Parathyroid adenoma (tissue), 2 donors: ENCODE results near the gene MTCH2.

Experiments used
- H2AFZ ChIP-seq: fragments of 300-600 bp; sonication (generic); one replicate; pipeline ENCODE4 v1.7.0; 2017; ENCODE audit warnings: antibody characterized with exemption, mild to moderate bottlenecking
- H3K27ac ChIP-seq: fragments of 300-600 bp; sonication (generic); one replicate; pipeline ENCODE4 v1.7.0; 2017
- H3K27me3 ChIP-seq: fragments of 300-600 bp; sonication (generic); one replicate; pipeline ENCODE4 v1.7.0; 2017; ENCODE audit warnings: low read length; ENCODE audit not compliant: control insufficient read depth, insufficient read depth
- H3K36me3 ChIP-seq: fragments of 300-600 bp; sonication (generic); one replicate; pipeline ENCODE4 v1.7.0; 2017; ENCODE audit warnings: low read length; ENCODE audit not compliant: control insufficient read depth, insufficient read depth
- H3K4me1 ChIP-seq: fragments of 300-600 bp; sonication (generic); one replicate; pipeline ENCODE4 v1.7.0; 2017; ENCODE audit warnings: control low read depth
- H3K4me2 ChIP-seq: fragments of 300-600 bp; sonication (generic); one replicate; pipeline ENCODE4 v1.7.0; 2017; ENCODE audit warnings: low read length
- H3K4me3 ChIP-seq: fragments of 300-600 bp; sonication (generic); one replicate; pipeline ENCODE4 v1.7.0; 2017; ENCODE audit warnings: low read depth, low read length
- H3K79me2 ChIP-seq: fragments of 300-600 bp; sonication (generic); one replicate; pipeline ENCODE4 v1.7.0; 2017; ENCODE audit warnings: control low read depth
- H3K9ac ChIP-seq: fragments of 300-600 bp; sonication (generic); one replicate; pipeline ENCODE4 v1.7.0; 2017; ENCODE audit warnings: mild to moderate bottlenecking
- H3K9me3 ChIP-seq: fragments of 300-600 bp; sonication (generic); one replicate; pipeline ENCODE4 v1.7.0; 2017; ENCODE audit warnings: low read length; ENCODE audit not compliant: control insufficient read depth
- TF ChIP-seq, protein P1 (sequence below): fragments of 300-600 bp; sonication (generic); IDR thresholded peaks from one replicate; pipeline ENCODE4 v1.7.0; 2017; ENCODE audit warnings: antibody characterized with exemption, mild to moderate bottlenecking
- donor health status: primary hyperparathyroidism.

Gene MTCH2

GRCh38 chr11:47611348-47611794 is 31.0 kb downstream of the MTCH2 start:
- Histone ChIP-seq H3K4me3 (no peak overlapping the region), H3K4me1 (peaks cover 2% of the 10 kb centered on the region), H3K4me2 (no peak overlapping the region), H3K36me3 (no peaks in the 10 kb centered on the region), H3K9me3 (no peaks in the 10 kb centered on the region), H2AFZ (no peak overlapping the region), H3K27ac (no peak overlapping the region), H3K27me3 (no peaks in the 10 kb centered on the region), H3K79me2 (no peaks in the 10 kb centered on the region), H3K9ac (no peak overlapping the region)
- TF ChIP-seq, protein P1, sequence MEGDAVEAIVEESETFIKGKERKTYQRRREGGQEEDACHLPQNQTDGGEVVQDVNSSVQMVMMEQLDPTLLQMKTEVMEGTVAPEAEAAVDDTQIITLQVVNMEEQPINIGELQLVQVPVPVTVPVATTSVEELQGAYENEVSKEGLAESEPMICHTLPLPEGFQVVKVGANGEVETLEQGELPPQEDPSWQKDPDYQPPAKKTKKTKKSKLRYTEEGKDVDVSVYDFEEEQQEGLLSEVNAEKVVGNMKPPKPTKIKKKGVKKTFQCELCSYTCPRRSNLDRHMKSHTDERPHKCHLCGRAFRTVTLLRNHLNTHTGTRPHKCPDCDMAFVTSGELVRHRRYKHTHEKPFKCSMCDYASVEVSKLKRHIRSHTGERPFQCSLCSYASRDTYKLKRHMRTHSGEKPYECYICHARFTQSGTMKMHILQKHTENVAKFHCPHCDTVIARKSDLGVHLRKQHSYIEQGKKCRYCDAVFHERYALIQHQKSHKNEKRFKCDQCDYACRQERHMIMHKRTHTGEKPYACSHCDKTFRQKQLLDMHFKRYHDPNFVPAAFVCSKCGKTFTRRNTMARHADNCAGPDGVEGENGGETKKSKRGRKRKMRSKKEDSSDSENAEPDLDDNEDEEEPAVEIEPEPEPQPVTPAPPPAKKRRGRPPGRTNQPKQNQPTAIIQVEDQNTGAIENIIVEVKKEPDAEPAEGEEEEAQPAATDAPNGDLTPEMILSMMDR = no peak

- Histone ChIP-seq H3K9ac (no peak overlapping the region), H3K27ac (no peak overlapping the region), H3K9me3 (no peaks in the 10 kb centered on the region), H3K4me2 (no peak overlapping the region), H3K79me2 (no peaks in the 10 kb centered on the region), H3K27me3 (no peaks in the 10 kb centered on the region), H3K36me3 (no peaks in the 10 kb centered on the region), H3K4me3 (no peak overlapping the region), H3K4me1 (peaks cover 2% of the 10 kb centered on the region), H2AFZ (no peak overlapping the region)
- TF ChIP-seq, protein P1 = no peak
Measured at GRCh38 chr11:47609675-47610074, 32.7 kb downstream of the MTCH2 start.

DNA sequence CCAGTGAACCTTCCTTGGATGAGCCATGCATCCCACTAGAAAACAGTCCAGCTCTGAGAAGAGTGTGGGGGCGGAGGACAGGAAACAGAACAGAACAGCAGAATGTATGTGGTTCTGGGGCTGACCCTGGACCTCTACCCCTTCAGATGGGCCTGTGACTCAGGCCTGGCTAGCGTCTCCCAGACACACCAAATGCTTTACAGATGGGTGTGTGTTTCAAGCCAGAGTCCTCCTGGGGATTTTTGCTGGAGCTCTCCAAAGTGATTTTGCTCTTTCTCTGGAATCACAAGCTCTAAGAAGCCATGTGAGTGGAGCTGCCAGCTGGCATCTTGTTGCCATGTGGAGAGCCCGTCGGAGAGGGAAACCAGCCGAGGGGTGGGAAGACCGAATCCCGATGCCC is 35.0 kb downstream of the MTCH2 start:
- H3K79me2 ChIP-seq = no peaks in the 10 kb centered on the region
- TF ChIP-seq, protein P1 = no peak
- H3K9ac ChIP-seq = no peak overlapping the region
- H3K27ac ChIP-seq = no peak overlapping the region
- peaks cover 2% of the 10 kb centered on the region for H3K4me1 ChIP-seq
- no peaks in the 10 kb centered on the region for H3K9me3 ChIP-seq
- no peak overlapping the region for H3K4me3 ChIP-seq
- no peak overlapping the region for H3K4me2 ChIP-seq
- no peak overlapping the region for H2AFZ ChIP-seq
- no peaks in the 10 kb centered on the region for H3K27me3 ChIP-seq
- no peaks in the 10 kb centered on the region for H3K36me3 ChIP-seq

GRCh38 chr11:47606731-47607130 is 35.6 kb downstream of the MTCH2 start:
- Histone ChIP-seq H3K36me3 (no peaks in the 10 kb centered on the region), H3K79me2 (no peaks in the 10 kb centered on the region), H3K4me1 (peaks cover 2% of the 10 kb centered on the region), H3K4me3 (no peak overlapping the region), H3K4me2 (peak overlapping the region; percentile 42), H2AFZ (no peak overlapping the region), H3K27me3 (no peaks in the 10 kb centered on the region), H3K27ac (peak overlapping the region; percentile 32), H3K9me3 (no peaks in the 10 kb centered on the region), H3K9ac (no peak overlapping the region)
- TF ChIP-seq, protein P1 = no peak

DNA sequence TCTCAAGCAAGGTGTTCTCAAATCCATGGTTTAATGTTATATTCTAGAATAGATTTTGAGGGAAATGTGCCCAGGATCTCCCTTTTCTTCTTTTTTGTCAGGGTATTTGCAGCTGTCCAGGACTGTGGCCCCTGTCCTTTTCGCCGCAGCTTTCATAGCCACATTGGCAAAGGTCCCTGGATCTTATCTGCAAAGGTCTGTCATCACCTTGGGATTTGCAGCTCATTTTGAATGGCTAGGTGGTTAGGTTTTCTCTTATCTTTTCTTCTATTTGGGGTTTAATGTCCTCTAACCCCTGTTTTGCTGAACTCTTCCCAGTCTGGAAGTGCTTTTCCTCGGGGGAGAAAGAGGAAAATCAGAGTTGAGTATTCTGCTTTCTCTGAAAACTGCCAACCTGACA is 36.4 kb downstream of the MTCH2 start:
- H3K79me2 ChIP-seq = no peaks in the 10 kb centered on the region
- peak overlapping the region; percentile 42 for H3K4me2 ChIP-seq
- no peaks in the 10 kb centered on the region for H3K36me3 ChIP-seq
- peak overlapping the region; percentile 32 for H3K27ac ChIP-seq
- H3K4me3 ChIP-seq = no peak overlapping the region
- H3K9me3 ChIP-seq = no peaks in the 10 kb centered on the region
- no peak overlapping the region for H3K9ac ChIP-seq
- TF ChIP-seq, protein P1 = no peak
- H3K27me3 ChIP-seq = no peaks in the 10 kb centered on the region
- peaks cover 2% of the 10 kb centered on the region for H3K4me1 ChIP-seq
- no peak overlapping the region for H2AFZ ChIP-seq
